Cardiac fibroblast (primary cell): ENCODE data around the gene VGLL2.

Experiments
- DNase-seq, 2 donors: peaks; one replicate each; pipeline versions ENCODE4 v3.0.0 to v3.0.0-alpha.2; 2010; ENCODE audit warnings: low read depth in 2 of 2
- H3K4me3 ChIP-seq, 2 donors: replicated peaks in 1 of 2; 1 replicate in 1 of 2; 2 replicates in 1 of 2; pipeline ENCODE4 v1.5.1; 2011; ENCODE audit warnings: low read depth in 2 of 2, low read length in 2 of 2, mild to moderate bottlenecking in 2 of 2, moderate library complexity in 1 of 2
- TF ChIP-seq, protein P1 (sequence below): IDR thresholded peaks from one replicate; pipeline ENCODE4 v1.5.1; 2011; ENCODE audit warnings: low read depth, mild to moderate bottlenecking, low read length, inconsistent platforms

The VGLL2 gene

DNA sequence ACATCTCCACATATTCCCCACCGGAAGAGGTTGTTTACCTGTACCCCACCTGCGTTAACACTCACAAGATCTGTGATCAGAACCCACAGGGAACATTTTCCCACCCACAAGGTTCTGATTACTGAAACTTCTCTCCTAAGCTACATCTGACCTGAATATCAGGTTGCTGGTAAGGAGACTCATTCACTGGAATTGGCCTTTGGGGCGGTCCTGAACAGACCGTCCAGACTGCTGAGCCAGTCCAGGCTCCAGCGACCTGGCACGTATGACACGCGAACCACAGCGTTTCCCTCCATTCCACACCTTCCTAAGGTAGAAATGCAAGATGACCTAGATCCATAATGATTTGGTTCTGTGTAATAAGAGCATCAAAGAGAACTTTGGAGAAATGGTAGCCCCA, 9.8 kb downstream of the VGLL2 start:
- H3K4me3 ChIP-seq = no peak overlapping the region
- DNase-seq = no peak
- TF ChIP-seq, protein P1, sequence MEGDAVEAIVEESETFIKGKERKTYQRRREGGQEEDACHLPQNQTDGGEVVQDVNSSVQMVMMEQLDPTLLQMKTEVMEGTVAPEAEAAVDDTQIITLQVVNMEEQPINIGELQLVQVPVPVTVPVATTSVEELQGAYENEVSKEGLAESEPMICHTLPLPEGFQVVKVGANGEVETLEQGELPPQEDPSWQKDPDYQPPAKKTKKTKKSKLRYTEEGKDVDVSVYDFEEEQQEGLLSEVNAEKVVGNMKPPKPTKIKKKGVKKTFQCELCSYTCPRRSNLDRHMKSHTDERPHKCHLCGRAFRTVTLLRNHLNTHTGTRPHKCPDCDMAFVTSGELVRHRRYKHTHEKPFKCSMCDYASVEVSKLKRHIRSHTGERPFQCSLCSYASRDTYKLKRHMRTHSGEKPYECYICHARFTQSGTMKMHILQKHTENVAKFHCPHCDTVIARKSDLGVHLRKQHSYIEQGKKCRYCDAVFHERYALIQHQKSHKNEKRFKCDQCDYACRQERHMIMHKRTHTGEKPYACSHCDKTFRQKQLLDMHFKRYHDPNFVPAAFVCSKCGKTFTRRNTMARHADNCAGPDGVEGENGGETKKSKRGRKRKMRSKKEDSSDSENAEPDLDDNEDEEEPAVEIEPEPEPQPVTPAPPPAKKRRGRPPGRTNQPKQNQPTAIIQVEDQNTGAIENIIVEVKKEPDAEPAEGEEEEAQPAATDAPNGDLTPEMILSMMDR = no peak

DNA sequence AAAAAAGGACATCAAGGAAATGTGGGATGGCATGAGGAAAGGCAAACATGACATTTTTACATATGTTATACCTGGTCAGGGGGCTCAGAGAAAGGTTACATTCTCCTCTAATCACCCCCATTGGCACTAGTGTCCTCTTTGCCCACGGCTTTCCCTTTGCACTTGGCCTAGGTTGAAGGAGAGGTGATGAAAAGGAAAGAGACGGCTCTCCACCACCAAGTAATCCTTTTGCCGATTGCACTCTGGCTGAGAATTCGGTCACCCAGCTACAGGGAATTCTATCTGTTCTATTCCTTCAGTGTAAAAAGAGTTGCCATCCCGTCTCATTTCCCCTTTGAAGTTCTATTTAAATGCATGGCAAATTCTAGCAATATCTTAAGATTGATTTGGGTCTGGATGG, 10.4 kb downstream of the VGLL2 start:
- TF ChIP-seq, protein P1 = no peak
- DNase-seq = no peak

DNA sequence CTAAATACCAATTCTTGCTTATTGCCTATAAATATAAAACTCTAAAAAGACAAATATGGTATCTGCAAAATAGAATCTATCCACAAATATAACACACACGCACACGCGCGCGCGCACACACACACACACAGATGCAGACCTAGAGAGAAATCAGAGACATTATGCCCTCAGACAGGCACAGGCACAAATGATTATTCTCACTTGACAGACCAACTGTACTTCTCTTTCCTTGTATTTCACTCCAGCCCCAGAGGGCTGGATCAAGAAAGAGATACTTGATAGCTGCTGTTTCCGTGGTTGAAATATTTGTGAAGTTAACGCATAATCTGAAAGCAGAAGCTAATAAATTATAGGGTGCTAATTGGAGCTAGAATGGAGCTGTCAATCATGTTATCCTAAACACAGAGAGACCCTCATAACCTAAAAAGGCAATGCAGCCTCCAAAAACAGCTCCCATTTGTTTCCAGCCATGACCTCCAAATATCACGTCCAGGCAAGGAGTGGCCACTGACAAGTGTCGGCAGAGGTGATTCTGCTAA, 11.5 kb downstream of the VGLL2 start:
- H3K4me3 ChIP-seq = no peak overlapping the region
- TF ChIP-seq, protein P1 = no peak
- no peak for DNase-seq

More for the DNA sequence above, 10.4 kb downstream of the VGLL2 start:
- H3K4me3 ChIP-seq = no peak overlapping the region

DNA sequence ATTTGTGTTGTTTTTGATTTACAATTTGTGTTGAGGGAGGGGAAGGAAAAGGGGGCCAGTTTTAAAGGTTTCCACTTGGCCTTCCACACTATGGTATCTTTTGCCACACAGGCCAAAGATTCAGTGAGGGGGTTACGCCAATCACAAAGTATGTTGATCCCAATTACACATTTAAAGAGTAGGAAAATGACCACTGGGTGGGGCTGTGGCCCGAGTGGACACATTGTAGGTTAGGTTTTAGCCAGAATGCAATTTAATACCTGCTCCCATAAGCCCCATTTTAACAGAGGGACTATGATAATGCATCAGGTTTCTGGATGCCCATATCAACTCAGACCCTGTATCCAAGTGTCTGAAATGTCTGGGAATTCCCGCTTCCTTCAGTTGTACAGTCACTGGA, 15.6 kb downstream of the VGLL2 start:
- no peak for DNase-seq
- TF ChIP-seq, protein P1 = peak; percentile 22
- no peak overlapping the region for H3K4me3 ChIP-seq

DNA sequence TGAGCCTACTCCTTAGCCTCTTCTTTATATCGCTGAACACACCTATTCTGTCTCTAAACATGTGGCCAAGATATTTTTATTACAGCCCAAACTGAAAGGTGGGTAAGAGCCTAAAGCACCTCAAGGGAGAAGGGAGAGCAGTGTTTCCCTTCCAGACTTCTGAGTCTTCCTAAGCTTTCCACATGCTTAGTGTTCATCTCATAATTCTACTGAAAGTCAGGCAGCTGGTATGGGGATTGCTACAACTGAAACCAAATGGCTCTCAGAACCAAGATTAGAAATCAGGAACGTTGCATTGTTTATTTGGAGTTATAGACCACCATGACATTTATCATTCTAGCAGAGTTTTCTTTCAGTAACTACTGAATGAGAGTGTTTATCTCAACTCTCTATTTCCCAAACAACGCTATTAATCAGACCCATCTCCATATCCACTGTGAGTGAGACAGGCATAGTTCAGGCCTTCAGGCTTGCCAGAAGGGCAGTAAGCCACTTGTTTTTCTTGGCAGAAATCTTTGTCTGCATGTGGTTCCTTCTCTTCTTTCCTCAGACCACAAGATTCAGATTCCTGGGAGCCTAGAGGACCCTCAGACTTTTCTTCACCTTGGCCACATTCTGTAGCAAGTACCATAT, 22.8 kb downstream of the VGLL2 start:
- TF ChIP-seq, protein P1 = no peak
- DNase-seq = no peak
- H3K4me3 ChIP-seq = no peak overlapping the region

DNA sequence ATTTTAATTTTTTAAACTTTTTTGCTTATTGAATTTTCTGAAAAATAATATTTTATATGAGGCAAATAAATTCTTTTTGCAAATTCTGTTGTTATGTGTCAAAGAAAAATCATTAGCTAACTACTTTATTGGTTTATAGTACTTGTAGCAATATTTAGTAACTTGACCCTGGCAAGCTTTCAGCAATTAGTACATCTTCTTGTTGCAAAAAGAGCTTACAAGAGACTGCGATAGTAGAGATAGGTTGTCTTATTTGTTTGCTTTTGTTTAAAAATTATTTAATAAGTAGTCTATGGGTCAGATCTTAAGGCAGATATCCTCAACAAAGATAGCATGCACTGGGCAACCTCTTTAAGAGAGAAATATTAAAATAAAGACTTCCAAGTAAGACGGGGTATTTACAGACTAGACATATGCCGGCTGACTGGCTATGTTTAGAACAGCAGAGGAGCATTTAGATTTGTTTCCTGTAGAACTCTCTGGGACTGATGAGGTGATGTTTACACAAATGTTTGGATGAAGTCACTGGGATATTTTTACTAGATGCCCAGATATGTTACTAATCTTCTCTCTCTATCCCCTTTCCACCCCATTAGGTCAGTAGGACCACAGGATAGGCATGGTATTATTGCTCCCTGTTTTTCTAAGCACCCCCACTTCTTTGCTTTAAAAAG, 25.0 kb downstream of the VGLL2 start:
- TF ChIP-seq, protein P1 = no peak
- no peak for DNase-seq

More for the DNA sequence above, 25.0 kb downstream of the VGLL2 start:
- H3K4me3 ChIP-seq = no peak overlapping the region
